HepG2 (cell line): ENCODE data around the gene BRPF1. TPM values are rescaled to one million over a fixed set of nuclear protein-coding genes. Genes with fewer than 3 reads are reported as not detected.

Experiments used
- BHLHE40 ChIP-seq: IDR thresholded peaks from 2 replicates; pipeline ENCODE4 v1.6.1; 2011; ENCODE audit warnings: low read length, improper control_type of control experiment
- DDIT3 ChIP-seq: sonication (generic); formaldehyde crosslinking; IDR thresholded peaks from 2 replicates; pipeline ENCODE4 v1.4.0; 2020; ENCODE audit warnings: mild to moderate bottlenecking, missing genetic modification reagents
- GLMP ChIP-seq: sonication (generic); formaldehyde crosslinking; IDR thresholded peaks from 2 replicates; pipeline ENCODE4 v1.9.0; 2021; ENCODE audit warnings: missing genetic modification reagents, mild to moderate bottlenecking, borderline replicate concordance
- IKZF1 ChIP-seq: fragments of 450-650 bp; IDR thresholded peaks from 2 replicates; pipeline ENCODE4 v1.7.1; 2016
- IRF9 ChIP-seq: sonication (generic); formaldehyde crosslinking; IDR thresholded peaks from 2 replicates; pipeline ENCODE4 v1.8.0; 2022; ENCODE audit warnings: missing genetic modification reagents, mild to moderate bottlenecking, borderline replicate concordance
- MED8 ChIP-seq: sonication (generic); formaldehyde crosslinking; IDR thresholded peaks from 2 replicates; pipeline ENCODE4 v1.8.1; 2023; ENCODE audit warnings: mild to moderate bottlenecking, missing genetic modification reagents; ENCODE audit not compliant: insufficient replicate concordance
- MEF2D ChIP-seq: sonication (generic); formaldehyde crosslinking; IDR thresholded peaks from 2 replicates; pipeline ENCODE4 v1.5.1; 2020; ENCODE audit warnings: mild to moderate bottlenecking, missing genetic modification reagents
- NR2F6 ChIP-seq, 2 experiments: IDR thresholded peaks; 2 replicates each; pipeline ENCODE4 v1.6.1; 2016; ENCODE audit warnings: antibody characterized with exemption in 1 of 2, mild to moderate bottlenecking in 1 of 2
- PCBP2 ChIP-seq: fragments of 200-400 bp; formaldehyde crosslinking; optimal IDR thresholded peaks from 2 replicates; pipeline ENCODE3; 2018; ENCODE audit warnings: low read length, low read depth; ENCODE audit not compliant: poor library complexity, severe bottlenecking
- RARG ChIP-seq: sonication (generic); formaldehyde crosslinking; IDR thresholded peaks from 2 replicates; pipeline ENCODE4 v1.4.0; 2020; ENCODE audit warnings: low read depth, mild to moderate bottlenecking, missing genetic modification reagents
- REXO4 ChIP-seq: sonication (generic); formaldehyde crosslinking; IDR thresholded peaks from 2 replicates; pipeline ENCODE4 v1.8.0; 2022; ENCODE audit warnings: missing genetic modification reagents, mild to moderate bottlenecking, borderline replicate concordance
- SALL1 ChIP-seq: sonication (generic); formaldehyde crosslinking; IDR thresholded peaks from 2 replicates; pipeline ENCODE4 v1.8.0; 2022; ENCODE audit warnings: mild to moderate bottlenecking, missing genetic modification reagents
- SRF ChIP-seq: IDR thresholded peaks from 2 replicates; pipeline ENCODE4 v1.6.1; 2011; ENCODE audit warnings: mild to moderate bottlenecking, low read depth, low read length, moderate library complexity
- UBTF ChIP-seq: sonication (generic); formaldehyde crosslinking; IDR thresholded peaks from 2 replicates; pipeline ENCODE4 v1.4.0; 2020; ENCODE audit warnings: mild to moderate bottlenecking, missing genetic modification reagents
- ZBTB7A ChIP-seq: sonication (generic); formaldehyde crosslinking; IDR thresholded peaks from 2 replicates; pipeline ENCODE4 v1.8.0; 2022; ENCODE audit warnings: mild to moderate bottlenecking, missing genetic modification reagents
- ZFP62 ChIP-seq: sonication (generic); formaldehyde crosslinking; IDR thresholded peaks from 2 replicates; pipeline ENCODE4 v1.4.0; 2020; ENCODE audit warnings: missing genetic modification reagents
- ZNF224 ChIP-seq: sonication (generic); formaldehyde crosslinking; IDR thresholded peaks from 2 replicates; pipeline ENCODE4 v1.5.0; 2020; ENCODE audit warnings: mild to moderate bottlenecking, missing genetic modification reagents
- ZNF274 ChIP-seq: sonication (generic); formaldehyde crosslinking; IDR thresholded peaks from 2 replicates; pipeline ENCODE4 v1.5.1; 2020; ENCODE audit warnings: mild to moderate bottlenecking, missing genetic modification reagents
- ZNF512 ChIP-seq: sonication (generic); formaldehyde crosslinking; IDR thresholded peaks from 2 replicates; pipeline ENCODE4 v1.4.0; 2020; ENCODE audit warnings: mild to moderate bottlenecking, missing genetic modification reagents
- ZNF546 ChIP-seq: sonication (generic); formaldehyde crosslinking; conservative IDR thresholded peaks from 2 replicates; pipeline ENCODE4 v1.8.1; 2023; ENCODE audit warnings: mild to moderate bottlenecking, missing genetic modification reagents
- ZNF616 ChIP-seq: sonication (generic); formaldehyde crosslinking; IDR thresholded peaks from 2 replicates; pipeline ENCODE4 v1.5.0; 2020; ENCODE audit warnings: low read depth, mild to moderate bottlenecking, missing genetic modification reagents
- ZNF780A ChIP-seq: sonication (generic); formaldehyde crosslinking; IDR thresholded peaks from 2 replicates; pipeline ENCODE4 v1.8.0; 2022; ENCODE audit warnings: mild to moderate bottlenecking, missing genetic modification reagents, moderate library complexity
- ZSCAN22 ChIP-seq: sonication (generic); formaldehyde crosslinking; IDR thresholded peaks from 2 replicates; pipeline ENCODE4 v1.4.0; 2020; ENCODE audit warnings: mild to moderate bottlenecking, missing genetic modification reagents
- polyA plus RNA-seq, 8 experiments: library from polyadenylated mRNA; depleted of rRNA in 3 of 8; stranded (reverse) in 7 of 8; unstranded in 1 of 8; fragments of >200 nt; fragmentation: Illumina TruSeq in 4 of 8; extraction: Trizol in 4 of 8; gene quantifications; 2 replicates each; pipeline versions ENCODE4 v1.2.1 to v1.2.3, GENCODE V29; 2011 to 2016; ENCODE audit warnings: low read depth in 4 of 8, missing spikeins in 1 of 8, mixed read lengths in 1 of 8; ENCODE audit not compliant: insufficient read depth in 1 of 8
- total RNA-seq, 5 experiments: library from RNA; depleted of rRNA; stranded (reverse); fragments of >200 nt; fragmentation: Illumina TruSeq; extraction: Trizol; gene quantifications; 2 replicates each; pipeline ENCODE4 v1.2.3, GENCODE V29; 2016; ENCODE audit warnings: low read depth in 1 of 5

Gene BRPF1
- total and polyA plus RNA-seq, 2 of the 13 experiments (the other 11 are each of a cell fraction or from before 2014, with no cell fraction given): 7.3 to 10.0 TPM

GRCh38 chr3:9749645-9750555 lies 18.4 kb downstream of the BRPF1 start, which contains the start of gene OGG1 (continued):
- TF ChIP-seq PCBP2 (no peak), REXO4 (CRISPR knock-in tag) (no peak), ZNF780A (CRISPR knock-in tag) (no peak), DDIT3 (no peak), MED8 (peak; percentile 47), GLMP (CRISPR knock-in tag) (no peak), ZNF546 (CRISPR knock-in tag) (peak; percentile 63; the same call in 1 of the 2 replicates), ZBTB7A (0 out of 2 replicates have a peak, but pooled peaks have one; percentile 35), SALL1 (CRISPR knock-in tag) (0 out of 2 replicates have a peak, but pooled peaks have one; percentile 41), IRF9 (CRISPR knock-in tag) (no peak), IKZF1 (no peak), ZNF274 (CRISPR knock-in tag) (no peak), UBTF (CRISPR knock-in tag) (no peak), ZSCAN22 (CRISPR knock-in tag) (no peak), NR2F6 (IDR thresholded peaks at IDR 0.05) (no peak), NR2F6 (CRISPR knock-in tag; IDR thresholded peaks at IDR 0.05) (no peak; the same call in 1 of the 2 replicates), RARG (CRISPR knock-in tag) (no peak), ZNF512 (no peak), ZNF616 (CRISPR knock-in tag) (no peak), MEF2D (CRISPR knock-in tag) (0 out of 2 replicates have a peak, but pooled peaks have one; percentile 54), ZNF224 (CRISPR knock-in tag) (no peak), ZFP62 (no peak), BHLHE40 (no peak), SRF (no peak)
